HepG2 (cell line): ENCODE results near the gene CNN3.

ENCODE experiments used
- FOXK1 ChIP-seq: sonication (generic); formaldehyde crosslinking; IDR thresholded peaks from 2 replicates; pipeline ENCODE4 v1.4.0; 2020; ENCODE audit warnings: low read depth, missing genetic modification reagents, borderline replicate concordance
- PCBP1 ChIP-seq: fragments of 200-400 bp; formaldehyde crosslinking; IDR thresholded peaks from 2 replicates; pipeline ENCODE4 v1.6.1; 2017; ENCODE audit warnings: mild to moderate bottlenecking, low read depth, low read length, borderline replicate concordance
- PTBP1 ChIP-seq: fragments of 200-400 bp; formaldehyde crosslinking; IDR thresholded peaks from 2 replicates; pipeline ENCODE4 v1.6.1; 2018; ENCODE audit warnings: low read length, low read depth; ENCODE audit not compliant: poor library complexity, severe bottlenecking
- REL ChIP-seq: sonication (generic); formaldehyde crosslinking; conservative IDR thresholded peaks from 2 replicates; pipeline ENCODE4 v1.8.0; 2022; ENCODE audit warnings: mild to moderate bottlenecking, missing genetic modification reagents, moderate library complexity
- TSC22D2 ChIP-seq: sonication (generic); formaldehyde crosslinking; IDR thresholded peaks from 2 replicates; pipeline ENCODE4 v1.5.1; 2020; ENCODE audit warnings: missing genetic modification reagents, mild to moderate bottlenecking, borderline replicate concordance
- ZNF232 ChIP-seq: sonication (generic); formaldehyde crosslinking; IDR thresholded peaks from 2 replicates; pipeline ENCODE4 v1.4.0; 2020; ENCODE audit warnings: missing genetic modification reagents, borderline replicate concordance
- ZNF30 ChIP-seq: sonication (generic); formaldehyde crosslinking; IDR thresholded peaks from 2 replicates; pipeline ENCODE4 v1.5.0; 2020; ENCODE audit warnings: mild to moderate bottlenecking, missing genetic modification reagents
- TF ChIP-seq, protein P1 (sequence below): sonication (generic); formaldehyde crosslinking; IDR thresholded peaks from 2 replicates; pipeline ENCODE4 v1.5.0; 2020; ENCODE audit warnings: mild to moderate bottlenecking, missing genetic modification reagents, moderate library complexity

DNA sequence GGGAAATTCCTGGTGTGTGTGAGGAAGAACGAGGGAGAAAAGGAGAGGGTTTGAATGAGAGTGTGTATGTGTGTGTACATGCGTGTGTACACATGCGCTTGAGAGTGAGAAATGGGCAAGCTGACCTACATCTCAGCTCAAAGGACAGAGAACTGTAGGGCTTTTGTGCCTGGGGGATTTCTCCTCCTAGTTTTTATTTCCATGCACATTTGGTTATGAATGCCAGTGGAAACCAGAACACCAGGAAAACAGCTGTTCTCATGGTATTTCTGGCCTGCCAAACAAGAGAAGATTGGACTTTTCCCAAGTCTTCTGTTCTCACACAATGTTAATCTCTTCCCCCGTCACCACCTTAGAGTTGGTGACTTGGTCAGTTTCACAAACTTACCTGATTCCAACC is 61.5 kb downstream of the CNN3 start:
- TF ChIP-seq PTBP1: no peak
- TF ChIP-seq TSC22D2 (CRISPR knock-in tag): no peak
- no peak for TF ChIP-seq ZNF232 (CRISPR knock-in tag)
- TF ChIP-seq PCBP1: no peak
- TF ChIP-seq ZNF30 (CRISPR knock-in tag): no peak
- TF ChIP-seq, protein P1, sequence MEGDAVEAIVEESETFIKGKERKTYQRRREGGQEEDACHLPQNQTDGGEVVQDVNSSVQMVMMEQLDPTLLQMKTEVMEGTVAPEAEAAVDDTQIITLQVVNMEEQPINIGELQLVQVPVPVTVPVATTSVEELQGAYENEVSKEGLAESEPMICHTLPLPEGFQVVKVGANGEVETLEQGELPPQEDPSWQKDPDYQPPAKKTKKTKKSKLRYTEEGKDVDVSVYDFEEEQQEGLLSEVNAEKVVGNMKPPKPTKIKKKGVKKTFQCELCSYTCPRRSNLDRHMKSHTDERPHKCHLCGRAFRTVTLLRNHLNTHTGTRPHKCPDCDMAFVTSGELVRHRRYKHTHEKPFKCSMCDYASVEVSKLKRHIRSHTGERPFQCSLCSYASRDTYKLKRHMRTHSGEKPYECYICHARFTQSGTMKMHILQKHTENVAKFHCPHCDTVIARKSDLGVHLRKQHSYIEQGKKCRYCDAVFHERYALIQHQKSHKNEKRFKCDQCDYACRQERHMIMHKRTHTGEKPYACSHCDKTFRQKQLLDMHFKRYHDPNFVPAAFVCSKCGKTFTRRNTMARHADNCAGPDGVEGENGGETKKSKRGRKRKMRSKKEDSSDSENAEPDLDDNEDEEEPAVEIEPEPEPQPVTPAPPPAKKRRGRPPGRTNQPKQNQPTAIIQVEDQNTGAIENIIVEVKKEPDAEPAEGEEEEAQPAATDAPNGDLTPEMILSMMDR (CRISPR knock-in tag): no peak
- TF ChIP-seq FOXK1 (CRISPR knock-in tag): no peak
- no peak for TF ChIP-seq REL
